ENCODE data around the gene VSNL1.

VSNL1 gene

GRCh38 chr2:17594533-17595401 is 54.3 kb downstream of the VSNL1 start:
- Histone ChIP-seq H3K27me3 (replicated peaks; ENCODE audit: control insufficient read depth, insufficient read depth, low read length) (no peaks in the 10 kb centered on the region), H3K36me3 (ENCODE audit: control insufficient read depth, insufficient read depth, low read length) (no peaks in the 10 kb centered on the region), H3K4me3 (replicated peaks; ENCODE audit: low read depth, low read length) (no peak overlapping the region)
- TF ChIP-seq CTCF (IDR thresholded peaks at IDR 0.05; ENCODE audit: insufficient read depth, low read length, poor library complexity, severe bottlenecking), result no peak
- no peak for DNase-seq (ENCODE audit: extremely low read depth, insufficient read length)

GRCh38 chr2:17599617-17600016 is 59.1 kb downstream of the VSNL1 start:
- Histone ChIP-seq H3K27me3 (replicated peaks; ENCODE audit: control insufficient read depth, insufficient read depth, low read length) (no peaks in the 10 kb centered on the region), H3K36me3 (ENCODE audit: control insufficient read depth, insufficient read depth, low read length) (no peaks in the 10 kb centered on the region)

GRCh38 chr2:17600556-17601204 is 60.2 kb downstream of the VSNL1 start:
- Histone ChIP-seq H3K27me3 (replicated peaks; ENCODE audit: control insufficient read depth, insufficient read depth, low read length) (no peaks in the 10 kb centered on the region), H3K4me3 (replicated peaks; ENCODE audit: low read depth, low read length) (no peak overlapping the region), H3K36me3 (ENCODE audit: control insufficient read depth, insufficient read depth, low read length) (no peaks in the 10 kb centered on the region)
- no peak for DNase-seq (ENCODE audit: extremely low read depth, insufficient read length)
- no peak for TF ChIP-seq CTCF (IDR thresholded peaks at IDR 0.05; ENCODE audit: insufficient read depth, low read length, poor library complexity, severe bottlenecking)

More at GRCh38 chr2:17599617-17600016, 59.1 kb downstream of the VSNL1 start:
- no peak for TF ChIP-seq CTCF (IDR thresholded peaks at IDR 0.05; ENCODE audit: insufficient read depth, low read length, poor library complexity, severe bottlenecking)
- H3K4me3 ChIP-seq (replicated peaks; ENCODE audit: low read depth, low read length), result no peak overlapping the region
- DNase-seq (ENCODE audit: extremely low read depth, insufficient read length), result no peak

DNA sequence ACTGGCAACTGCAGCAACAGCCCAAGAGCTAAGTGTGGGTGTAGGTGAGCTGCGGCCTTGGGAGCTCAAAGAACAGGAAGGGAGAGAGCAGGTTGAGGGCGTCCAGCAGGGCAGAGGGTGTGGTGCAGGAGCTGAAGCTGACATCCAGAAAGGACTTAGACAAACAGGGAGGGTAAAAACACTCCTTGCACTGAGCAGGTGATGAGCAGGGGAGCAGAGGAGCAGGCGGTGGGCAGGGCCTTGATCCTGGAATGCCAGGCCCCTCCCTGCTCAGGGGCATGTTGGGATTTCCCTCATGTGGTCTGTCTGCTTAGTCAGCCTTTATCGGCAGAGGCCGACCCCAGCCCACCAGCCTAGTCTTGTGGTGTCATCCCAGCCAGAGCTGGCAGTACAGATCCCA is 63.6 kb downstream of the VSNL1 start:
- no peak for TF ChIP-seq CTCF (IDR thresholded peaks at IDR 0.05; ENCODE audit: insufficient read depth, low read length, poor library complexity, severe bottlenecking)
- Histone ChIP-seq H3K27me3 (replicated peaks; ENCODE audit: control insufficient read depth, insufficient read depth, low read length) (no peaks in the 10 kb centered on the region), H3K4me3 (replicated peaks; ENCODE audit: low read depth, low read length) (no peak overlapping the region), H3K36me3 (ENCODE audit: control insufficient read depth, insufficient read depth, low read length) (no peaks in the 10 kb centered on the region)
- DNase-seq (ENCODE audit: extremely low read depth, insufficient read length), result no peak

DNA sequence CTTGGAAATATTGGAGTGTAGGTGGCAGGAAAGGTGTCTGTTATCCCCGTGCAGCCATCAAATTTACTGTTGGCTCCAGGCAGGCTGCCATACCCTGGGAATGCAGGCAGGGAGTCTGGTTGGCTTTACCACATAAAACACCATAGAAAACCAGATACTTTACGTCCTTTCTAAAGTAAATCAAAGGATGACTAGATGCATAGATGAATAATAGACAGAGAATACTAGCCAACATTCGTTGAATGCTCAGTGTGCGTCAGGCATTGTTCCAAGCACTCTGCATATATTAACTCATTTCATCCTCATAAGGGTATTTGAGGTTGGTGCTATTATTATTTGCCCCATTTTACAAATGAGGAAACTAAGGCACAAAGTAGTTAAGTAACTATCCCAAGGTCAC is 65.2 kb downstream of the VSNL1 start:
- H3K27me3 ChIP-seq (replicated peaks; ENCODE audit: control insufficient read depth, insufficient read depth, low read length), result no peaks in the 10 kb centered on the region
- no peak overlapping the region for H3K4me3 ChIP-seq (replicated peaks; ENCODE audit: low read depth, low read length)
- no peak for DNase-seq (ENCODE audit: extremely low read depth, insufficient read length)
- no peak for TF ChIP-seq CTCF (IDR thresholded peaks at IDR 0.05; ENCODE audit: insufficient read depth, low read length, poor library complexity, severe bottlenecking)
- no peaks in the 10 kb centered on the region for H3K36me3 ChIP-seq (ENCODE audit: control insufficient read depth, insufficient read depth, low read length)
